Activated CD8-positive, alpha-beta memory T cell treated with anti-CD3 and anti-CD28 coated beads for 48 hours (primary cell): Measurements from ENCODE around the gene CADM2.

Source experiments
- DNase-seq, 3 experiments: peaks; one replicate each; pipeline ENCODE4 v3.0.0-alpha.2; 2020; ENCODE audit warnings: low read depth in 2 of 3, low spot score in 2 of 3

The CADM2 gene

DNA sequence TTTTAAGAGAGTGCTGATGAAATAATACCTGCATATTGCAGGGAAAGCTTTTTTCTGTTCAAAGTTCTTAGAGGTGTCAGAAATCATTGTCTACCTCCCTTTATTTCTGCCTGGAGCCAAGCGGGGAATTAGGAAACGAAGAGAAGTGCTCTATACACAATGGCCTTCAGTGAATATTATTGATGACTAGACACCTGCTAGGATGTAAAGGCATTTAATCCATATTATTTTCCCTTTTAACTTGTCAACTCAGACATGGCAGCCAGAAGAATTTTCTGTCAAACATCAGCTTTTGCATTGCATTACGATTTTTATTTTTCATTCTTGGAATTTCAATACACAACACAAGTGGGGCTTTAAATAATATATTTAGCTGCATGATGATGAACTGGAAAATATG, 24.7 kb downstream of the CADM2 start:
- no peak for DNase-seq

DNA sequence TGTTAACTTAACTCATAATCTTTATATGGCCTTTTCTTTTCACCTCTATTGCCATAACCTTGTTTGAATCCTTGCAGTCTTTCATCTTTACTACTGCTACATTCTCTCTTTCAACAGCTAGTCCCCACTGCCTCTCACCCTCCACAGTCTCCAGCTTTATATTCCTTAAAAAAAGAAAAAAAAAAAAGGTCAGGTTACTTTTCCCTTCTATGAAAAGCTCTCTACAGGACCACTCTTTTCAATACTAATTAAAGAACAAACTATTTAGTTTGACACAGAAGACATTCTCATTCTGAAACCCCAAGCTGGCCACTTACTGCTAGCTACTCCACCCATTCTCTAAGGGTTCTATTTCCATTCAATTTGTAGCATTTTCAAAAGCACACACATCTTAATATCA, 25.6 kb downstream of the CADM2 start:
- DNase-seq = no peak

DNA sequence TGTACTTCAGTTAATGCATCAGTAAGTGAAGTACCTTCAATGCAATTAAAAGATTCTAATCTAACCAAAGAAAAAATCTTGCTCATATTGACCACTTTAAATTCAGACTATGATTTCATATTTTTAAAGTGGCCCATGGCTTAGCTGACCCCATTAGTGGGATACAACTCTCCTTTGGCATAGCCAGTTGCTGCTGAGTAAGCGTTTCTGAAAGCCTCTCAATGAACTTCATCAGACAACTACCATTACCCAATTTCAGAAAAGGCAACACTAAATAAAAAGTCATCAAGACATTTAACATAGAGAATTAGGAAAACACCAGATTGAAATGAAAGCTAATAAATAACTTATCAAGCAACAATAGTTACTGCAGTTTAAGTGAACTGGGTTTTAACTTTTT, 27.0 kb downstream of the CADM2 start:
- no peak for DNase-seq

DNA sequence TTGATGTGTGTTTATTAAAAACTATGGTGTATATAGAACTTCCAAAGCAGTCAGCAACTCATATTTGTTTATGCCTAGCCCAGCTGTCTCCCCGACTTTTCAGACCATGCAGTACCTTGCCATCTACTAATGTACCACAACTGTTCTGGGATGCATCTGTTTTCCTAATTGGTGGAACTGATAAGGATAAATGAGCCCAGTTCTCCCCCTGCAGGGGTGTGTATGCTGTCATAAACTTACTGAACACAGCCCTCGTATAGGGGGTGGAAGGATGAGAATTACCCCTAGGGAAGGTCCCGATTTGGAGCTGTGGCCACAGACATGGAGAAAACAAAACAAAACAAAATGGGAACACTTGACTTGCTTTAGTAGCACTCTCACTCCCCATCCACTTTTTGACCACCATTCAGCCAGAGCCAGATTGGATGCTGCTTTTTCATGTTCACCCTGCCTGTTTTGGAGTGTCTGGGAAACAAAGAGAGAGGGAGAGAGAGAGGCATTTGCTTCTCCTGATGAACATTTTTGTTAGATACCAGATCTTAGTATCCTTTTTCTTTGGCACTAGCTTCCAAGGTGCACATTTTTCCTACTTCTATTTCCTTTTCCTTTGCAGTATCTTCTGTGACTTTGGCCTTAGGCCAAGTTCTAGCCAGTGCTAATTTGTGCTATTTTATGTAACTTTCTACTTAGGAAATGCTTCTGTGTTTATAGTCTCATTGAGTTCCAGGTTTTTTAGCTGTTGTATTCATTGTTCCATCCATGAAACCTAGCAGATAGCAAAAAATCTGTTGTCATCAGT, 29.1 kb downstream of the CADM2 start:
- no peak for DNase-seq

DNA sequence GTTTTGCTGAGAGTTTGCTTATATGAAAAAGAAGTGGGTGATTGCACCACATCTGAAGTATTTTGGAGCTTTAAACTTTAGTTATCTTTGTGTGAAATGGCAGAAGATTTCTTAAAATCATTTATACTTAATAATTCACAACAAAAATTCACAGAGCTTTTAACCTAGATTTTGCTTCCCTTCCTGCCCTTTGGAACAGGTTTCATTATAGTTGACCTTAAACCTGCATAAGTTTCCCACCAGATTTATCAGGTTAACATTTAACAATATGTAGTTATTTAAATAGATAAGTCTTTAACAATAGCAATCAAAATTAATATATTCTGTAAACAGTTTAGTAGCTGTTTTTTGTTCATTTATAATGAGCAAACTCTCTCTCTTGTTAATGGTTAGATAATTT, 30.3 kb downstream of the CADM2 start:
- no peak for DNase-seq

DNA sequence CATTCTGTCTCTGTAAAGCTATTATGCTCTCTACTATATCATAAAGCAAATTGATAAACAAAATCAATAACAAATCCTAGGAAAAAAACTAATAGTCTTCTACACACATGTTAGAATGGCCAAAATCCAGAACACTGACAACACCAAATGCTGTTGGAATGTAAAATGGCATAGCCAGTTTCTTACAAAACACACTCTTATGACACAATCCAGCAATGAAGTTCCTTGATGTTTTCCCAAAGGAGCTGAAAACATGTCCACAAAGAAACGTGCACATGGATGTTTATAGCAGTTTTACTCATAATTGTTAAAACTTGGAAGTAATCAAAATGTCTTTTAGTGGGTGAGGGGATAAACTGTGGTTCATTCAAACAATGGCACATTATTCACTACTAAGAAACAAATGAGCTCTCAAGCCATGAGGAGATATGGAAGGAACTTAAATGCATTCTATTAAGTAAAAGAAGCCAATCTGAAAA, 32.7 kb downstream of the CADM2 start:
- DNase-seq = no peak

DNA sequence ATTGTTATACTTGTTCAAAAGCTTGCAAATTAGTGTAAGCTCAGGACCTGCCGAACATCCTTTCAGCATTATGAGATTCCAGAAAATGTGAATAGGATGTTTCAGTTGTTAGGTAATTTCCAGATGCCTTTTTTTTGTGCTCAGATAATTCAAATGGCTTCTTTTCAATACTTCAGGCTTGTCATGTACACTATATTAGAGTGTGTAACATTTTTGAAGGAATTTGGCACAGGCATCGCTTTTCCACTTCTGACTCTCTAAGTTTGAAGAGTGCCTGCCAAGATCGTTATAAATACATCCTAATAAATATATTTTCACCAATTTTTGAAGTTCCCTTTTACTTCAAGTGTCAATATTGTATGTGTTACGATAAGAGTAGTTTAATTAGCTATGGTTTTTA, 35.2 kb downstream of the CADM2 start:
- no peak for DNase-seq

DNA sequence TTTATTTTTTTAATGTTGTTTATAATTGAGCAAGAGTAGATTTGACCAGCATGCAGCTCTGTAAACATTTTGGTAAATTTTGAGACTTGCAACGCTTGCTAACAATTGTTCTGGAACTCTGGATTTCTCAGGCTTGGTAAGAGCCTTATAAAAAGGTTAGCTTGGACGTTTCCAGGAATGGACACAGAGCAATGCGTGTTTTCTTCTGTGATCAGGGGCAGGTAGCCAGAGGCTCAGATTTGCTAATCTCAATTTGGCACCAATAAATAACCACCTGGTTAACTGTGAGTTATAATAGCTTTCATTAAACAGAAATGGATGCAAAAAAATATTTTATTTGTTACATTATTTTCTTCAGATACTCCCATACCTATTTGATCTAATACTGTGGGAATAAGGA, 39.8 kb downstream of the CADM2 start:
- DNase-seq = no peak

DNA sequence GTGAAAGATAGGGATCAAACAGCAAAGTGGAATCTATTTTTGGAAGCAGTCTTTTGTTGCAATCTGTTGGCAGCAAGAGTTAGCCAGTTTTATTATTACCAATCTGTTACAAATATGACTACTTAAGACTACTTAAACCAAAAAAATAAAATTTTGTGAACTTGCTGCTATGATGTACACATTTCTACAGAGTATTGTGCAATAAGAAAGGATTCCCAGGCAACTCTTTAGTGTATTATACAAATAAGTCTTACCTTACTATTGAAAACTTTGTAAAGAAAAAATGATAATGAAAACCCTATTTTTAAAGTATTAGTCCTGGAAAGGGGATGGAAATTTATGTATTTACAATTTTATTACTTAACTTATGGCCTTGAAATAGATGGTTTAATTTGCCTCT, 44.7 kb downstream of the CADM2 start:
- no peak for DNase-seq

DNA sequence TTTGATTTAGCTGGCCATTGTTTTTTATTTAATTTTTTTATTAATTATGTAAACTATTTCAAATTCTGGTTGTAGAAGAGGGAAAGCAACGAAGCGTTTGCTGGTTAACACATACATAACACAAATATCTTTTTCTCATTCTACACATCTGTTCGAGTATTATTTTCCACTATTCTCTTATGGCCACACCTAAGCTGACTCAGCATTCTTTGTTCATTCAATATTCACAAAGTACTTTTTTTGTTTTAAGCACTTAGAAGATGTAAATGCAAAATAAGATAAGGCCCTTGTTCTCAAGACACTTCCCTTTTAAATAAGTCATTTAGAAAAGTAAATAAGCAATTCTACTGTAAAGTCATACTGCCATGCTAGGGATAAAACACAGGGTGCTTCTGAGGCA, 45.4 kb downstream of the CADM2 start:
- DNase-seq = no peak

DNA sequence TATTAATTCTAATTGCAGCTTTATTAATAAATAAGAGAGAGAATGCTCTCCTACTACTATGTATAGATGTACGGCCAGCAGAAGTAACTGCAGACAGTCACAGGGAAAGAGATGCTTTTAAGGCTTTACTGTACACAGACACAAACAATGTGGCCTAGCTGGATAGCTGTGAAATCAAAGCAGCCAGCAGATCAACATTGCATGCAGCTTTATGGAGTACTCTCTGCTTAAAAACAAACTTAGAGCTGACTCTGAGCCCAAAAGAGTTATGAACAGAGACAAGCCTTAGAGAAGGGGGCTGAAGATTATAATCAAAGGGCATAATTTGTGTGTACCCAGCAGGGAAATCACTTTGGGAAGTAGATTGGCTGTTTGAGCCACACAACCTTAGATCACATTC, 47.2 kb downstream of the CADM2 start:
- no peak for DNase-seq

DNA sequence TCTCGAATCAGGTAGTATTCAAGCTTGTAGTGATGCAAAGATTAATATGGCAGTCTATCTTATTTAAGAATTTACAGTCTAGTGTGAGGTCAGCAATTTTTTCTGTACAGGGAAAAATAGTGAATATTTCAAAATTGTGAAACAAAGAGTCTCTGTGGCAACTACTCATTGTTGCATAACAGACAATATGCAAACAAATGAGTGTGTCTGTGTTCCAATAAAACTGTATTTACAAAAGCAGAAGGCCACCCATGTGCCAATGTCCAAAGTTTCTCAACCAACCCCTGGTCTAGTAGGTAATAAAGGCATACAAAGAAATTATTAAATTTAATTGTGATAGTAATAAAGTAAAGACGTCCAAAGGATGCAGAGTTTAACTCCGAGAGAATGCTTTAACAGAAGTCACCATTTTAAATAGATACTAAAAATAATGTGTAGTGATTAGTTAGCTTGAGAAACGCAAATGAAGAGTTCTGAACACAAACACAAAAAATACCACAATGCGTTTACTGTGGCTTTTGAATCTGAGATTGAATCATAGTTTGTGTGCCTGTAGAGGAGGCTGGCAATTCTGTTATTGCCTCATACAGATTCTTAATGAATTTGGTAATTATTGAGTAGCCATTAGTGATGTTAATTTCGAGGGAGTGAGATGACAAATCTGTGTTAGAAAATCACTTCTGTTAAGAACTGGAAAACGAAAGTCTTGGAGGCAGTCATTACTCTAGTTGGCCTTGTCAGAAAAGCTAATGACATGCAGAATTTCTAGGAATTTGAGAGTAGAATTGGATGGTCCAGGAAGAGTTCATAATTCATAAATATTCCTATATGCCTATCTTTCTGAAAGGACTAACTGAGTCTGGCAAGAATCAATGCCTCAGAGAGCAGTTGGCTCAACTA, 48.7 kb downstream of the CADM2 start:
- DNase-seq = no peak

DNA sequence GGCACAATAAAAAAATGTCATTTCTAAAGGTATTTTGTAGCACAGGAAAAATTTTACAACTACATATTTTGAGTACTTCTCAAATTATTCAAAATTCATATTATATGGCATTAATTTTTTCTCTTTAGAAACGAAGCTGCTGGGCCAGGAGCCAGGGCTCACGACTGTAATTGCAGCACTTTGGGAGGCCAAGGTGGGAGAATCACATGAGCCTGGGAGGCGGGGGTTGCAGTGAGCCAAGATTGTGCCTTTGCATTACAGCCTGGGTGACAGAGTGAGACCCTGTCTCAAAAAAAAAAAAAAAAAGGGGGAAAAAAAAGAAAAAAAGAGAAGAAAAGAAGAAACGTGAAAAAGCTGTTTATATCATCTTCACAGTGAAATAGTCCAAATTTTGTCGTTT, 62.0 kb downstream of the CADM2 start:
- DNase-seq = no peak

DNA sequence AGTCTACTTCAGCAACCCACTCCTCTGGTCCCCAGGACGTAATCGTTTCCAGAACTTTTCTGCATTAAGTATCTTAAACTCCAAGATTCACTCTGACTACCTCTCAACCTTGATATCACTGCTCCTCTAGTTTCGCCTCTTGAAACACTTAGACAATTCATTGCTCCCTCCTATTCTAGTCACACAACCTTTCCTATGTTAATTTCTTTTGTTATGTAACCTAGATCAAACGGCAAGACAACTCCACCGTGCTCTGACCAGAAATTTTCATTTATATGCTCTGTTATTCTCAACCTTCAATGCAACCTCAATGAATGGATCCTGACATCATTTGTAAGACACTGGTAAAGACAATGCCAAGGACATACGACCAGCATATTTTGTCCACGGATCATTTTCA, 71.3 kb downstream of the CADM2 start:
- no peak for DNase-seq

DNA sequence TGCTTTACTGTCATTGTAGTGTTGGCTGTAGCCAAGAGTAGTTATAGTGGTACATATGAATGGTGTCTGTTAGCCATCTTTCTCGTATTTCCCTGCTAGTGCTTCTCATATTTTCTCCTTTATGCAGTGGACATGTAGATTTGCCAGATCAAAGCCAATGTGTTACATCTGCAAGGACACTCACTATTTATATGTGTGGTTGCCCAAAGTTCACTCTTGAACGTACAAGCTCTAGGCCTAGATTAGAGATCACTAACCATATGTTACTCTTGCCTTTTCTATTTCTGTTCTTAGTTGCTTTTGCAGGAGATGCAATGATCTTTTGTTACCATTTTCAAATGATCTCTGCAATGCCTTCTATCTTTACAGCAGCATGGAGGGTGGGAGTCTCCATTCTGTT, 78.4 kb downstream of the CADM2 start:
- no peak for DNase-seq

DNA sequence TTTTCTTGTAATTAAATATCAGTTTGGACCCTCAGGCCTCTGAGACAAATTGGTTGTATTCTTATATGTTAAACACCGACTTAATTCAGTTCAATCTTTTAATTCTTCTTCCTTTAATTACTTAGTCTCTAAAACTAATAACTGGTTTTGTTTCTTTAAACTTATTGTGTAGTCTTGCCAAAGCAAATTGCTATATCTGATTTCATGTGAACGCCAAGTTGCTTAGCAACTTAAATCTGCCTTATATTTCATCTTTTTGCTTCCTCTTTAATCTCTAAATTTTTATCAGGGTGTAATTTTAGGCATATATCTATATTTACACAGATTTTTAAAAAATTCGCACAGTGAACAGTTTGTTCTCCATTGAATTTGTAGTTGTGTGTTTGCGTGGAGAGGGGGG, 82.2 kb downstream of the CADM2 start:
- no peak for DNase-seq

DNA sequence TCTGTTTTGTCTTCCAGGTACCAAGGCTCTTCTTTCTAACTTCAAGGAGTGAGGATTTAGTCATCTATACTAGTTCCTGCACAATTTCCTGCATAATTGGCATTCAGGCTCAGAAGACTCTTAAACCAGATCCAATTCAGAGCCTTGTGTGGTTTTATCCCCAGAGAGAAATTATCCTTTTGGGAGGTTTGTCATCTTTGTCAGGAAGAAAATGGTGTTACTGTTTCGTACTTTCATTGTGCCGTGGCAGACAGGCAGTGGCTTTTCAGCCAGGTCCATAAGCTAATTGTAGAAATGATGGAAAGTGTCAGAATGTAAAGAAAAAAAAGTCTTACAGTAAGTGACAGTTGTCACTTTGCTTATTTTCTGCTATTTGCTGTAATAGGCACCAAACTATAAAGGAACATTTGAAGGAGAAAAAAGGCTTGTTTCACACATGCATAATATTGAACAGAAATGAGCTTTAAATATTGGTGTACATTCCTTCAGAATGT, 82.8 kb downstream of the CADM2 start:
- no peak for DNase-seq

DNA sequence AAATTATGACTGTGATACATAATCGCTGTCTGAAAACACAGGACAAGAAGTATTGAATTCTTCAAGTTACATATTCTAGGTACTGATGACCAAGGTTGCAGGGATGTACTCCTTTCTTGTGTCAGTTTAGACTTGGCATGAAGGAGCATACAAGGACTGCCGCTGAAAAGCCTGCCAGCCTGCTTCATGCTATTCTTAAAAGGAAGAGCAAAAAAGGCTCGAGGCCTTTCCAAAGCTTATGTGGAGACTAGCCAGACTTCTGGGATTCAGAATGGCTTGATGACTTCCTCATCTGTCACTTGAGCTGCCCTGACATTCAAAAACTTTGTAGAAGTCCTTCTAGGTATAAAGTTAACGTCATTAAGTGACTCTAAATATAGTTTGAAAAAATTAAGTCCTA, 92.0 kb downstream of the CADM2 start:
- no peak for DNase-seq

DNA sequence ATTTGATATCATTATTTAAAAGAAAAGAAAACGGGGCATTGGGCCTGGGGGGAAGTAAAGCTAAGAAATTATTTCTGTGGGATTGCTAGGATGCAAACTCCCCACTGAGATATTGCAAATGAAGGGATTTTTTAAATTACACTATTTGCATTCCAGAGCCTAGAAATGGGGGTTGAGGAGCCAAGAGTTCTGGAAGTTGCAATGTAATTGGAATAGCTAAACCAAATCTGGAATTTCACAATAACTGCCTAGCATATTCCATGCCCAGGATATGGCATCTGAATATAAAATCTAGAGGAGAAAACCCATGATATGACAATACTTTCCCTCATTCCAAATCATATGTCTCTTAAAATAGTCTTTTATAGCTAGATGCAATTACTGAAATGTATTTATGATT, 93.0 kb downstream of the CADM2 start:
- no peak for DNase-seq

DNA sequence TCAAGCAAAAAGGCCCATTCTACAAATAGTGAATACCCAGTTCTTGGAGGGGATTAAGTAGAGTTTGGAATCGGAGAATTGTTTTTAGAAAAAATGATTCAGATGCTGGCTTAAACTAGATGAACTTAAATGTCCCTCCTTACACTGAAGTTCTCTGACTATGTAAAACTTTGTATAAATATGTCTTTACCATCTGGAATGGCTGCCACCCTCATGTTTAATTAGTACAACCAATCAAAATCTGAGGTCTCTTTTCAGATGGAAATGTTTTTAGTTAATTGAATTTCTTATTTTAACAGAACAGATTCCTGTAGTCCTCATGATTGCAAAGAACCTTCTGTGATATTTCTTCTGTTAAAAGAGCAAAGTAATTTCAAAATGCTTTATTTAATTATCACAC, 94.8 kb downstream of the CADM2 start:
- DNase-seq = no peak

DNA sequence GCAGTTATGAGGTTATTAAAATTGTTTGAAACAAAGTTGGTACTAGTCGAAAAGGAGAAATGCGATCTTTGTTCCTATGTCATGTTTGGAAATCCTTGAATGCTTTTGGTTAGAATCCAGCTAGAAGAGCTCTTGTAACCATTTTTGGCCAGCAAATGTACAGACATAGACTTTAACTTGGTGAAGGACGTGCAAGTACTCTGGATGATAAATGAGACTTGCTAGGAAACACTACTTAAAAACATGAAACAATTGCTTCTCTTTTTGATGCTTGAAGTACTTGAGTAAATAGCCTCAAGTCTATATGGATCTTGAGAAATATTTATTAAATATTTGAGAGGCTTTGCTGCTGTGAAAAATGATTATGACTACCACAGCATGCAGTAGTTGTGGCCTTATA, 95.8 kb downstream of the CADM2 start:
- DNase-seq = no peak

DNA sequence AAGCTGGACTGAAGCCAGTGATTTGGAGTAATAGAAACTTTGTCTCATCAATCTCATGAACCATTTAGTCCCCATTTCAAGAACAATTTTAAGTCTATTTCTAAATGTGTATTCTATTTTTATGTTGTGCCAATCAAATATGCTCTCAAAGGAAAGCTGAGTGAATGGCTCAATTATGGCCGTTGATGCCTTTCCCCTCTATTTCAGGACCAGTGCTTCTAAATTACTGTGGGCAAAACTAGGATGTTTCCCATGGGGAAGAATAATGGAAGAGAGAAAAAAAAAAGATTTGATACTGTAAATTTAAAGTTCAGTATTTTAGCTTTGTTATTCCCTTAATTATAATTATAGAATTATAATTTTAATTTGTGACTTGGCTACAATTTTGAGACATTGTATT, 110.1 kb downstream of the CADM2 start:
- DNase-seq = no peak
